HepG2 (cell line): ENCODE data around the gene NPAS2. TPM values are rescaled to one million over a fixed set of nuclear protein-coding genes. Genes with fewer than 3 reads are reported as not detected.

ENCODE experiments used
- CEBPG ChIP-seq: IDR thresholded peaks from 2 replicates; pipeline ENCODE4 v1.6.1; 2016
- ESRRA ChIP-seq: sonication (generic); formaldehyde crosslinking; IDR thresholded peaks from 2 replicates; pipeline ENCODE4 v1.5.1; 2020; ENCODE audit warnings: mild to moderate bottlenecking, low read depth, missing genetic modification reagents
- JDP2 ChIP-seq: sonication (generic); formaldehyde crosslinking; IDR thresholded peaks from 2 replicates; pipeline ENCODE4 v1.8.1; 2022; ENCODE audit warnings: missing genetic modification reagents, borderline replicate concordance
- KAT7 ChIP-seq: IDR thresholded peaks from 2 replicates; pipeline ENCODE4 v1.6.1; 2018; ENCODE audit warnings: borderline replicate concordance, missing compliant biosample characterization
- SALL1 ChIP-seq: sonication (generic); formaldehyde crosslinking; IDR thresholded peaks from 2 replicates; pipeline ENCODE4 v1.8.0; 2022; ENCODE audit warnings: mild to moderate bottlenecking, missing genetic modification reagents
- TEAD3 ChIP-seq: optimal IDR thresholded peaks from 2 replicates; pipeline ENCODE3; 2016; ENCODE audit warnings: borderline replicate concordance
- U2AF2 ChIP-seq: fragments of 200-400 bp; formaldehyde crosslinking; IDR thresholded peaks from 2 replicates; pipeline ENCODE4 v1.6.1; 2017; ENCODE audit warnings: low read depth, mild to moderate bottlenecking, low read length
- ZBTB38 ChIP-seq: sonication (generic); formaldehyde crosslinking; IDR thresholded peaks from 2 replicates; pipeline ENCODE4 v1.5.1; 2020; ENCODE audit warnings: mild to moderate bottlenecking, missing genetic modification reagents
- ZNF205 ChIP-seq: IDR thresholded peaks from 2 replicates; pipeline ENCODE4 v1.6.1; 2018; ENCODE audit warnings: missing biosample characterization, missing genetic modification reagents
- ZNF383 ChIP-seq: sonication (generic); formaldehyde crosslinking; IDR thresholded peaks from 2 replicates; pipeline ENCODE4 v1.4.0; 2020; ENCODE audit warnings: missing genetic modification reagents, mild to moderate bottlenecking, borderline replicate concordance
- ZNF570 ChIP-seq: sonication (generic); formaldehyde crosslinking; IDR thresholded peaks from 2 replicates; pipeline ENCODE4 v1.4.0; 2020; ENCODE audit warnings: mild to moderate bottlenecking, missing genetic modification reagents, borderline replicate concordance
- ZNF572 ChIP-seq: sonication (generic); formaldehyde crosslinking; IDR thresholded peaks from 2 replicates; pipeline ENCODE4 v1.5.1; 2020; ENCODE audit warnings: mild to moderate bottlenecking, missing genetic modification reagents
- ZNF577 ChIP-seq: sonication (generic); formaldehyde crosslinking; IDR thresholded peaks from 2 replicates; pipeline ENCODE4 v1.4.0; 2020; ENCODE audit warnings: mild to moderate bottlenecking, low read depth, missing genetic modification reagents, borderline replicate concordance
- ZNF816 ChIP-seq: sonication (generic); formaldehyde crosslinking; IDR thresholded peaks from 2 replicates; pipeline ENCODE4 v1.8.0; 2022; ENCODE audit warnings: missing genetic modification reagents, mild to moderate bottlenecking, borderline replicate concordance
- ZNF83 ChIP-seq: sonication (generic); formaldehyde crosslinking; IDR thresholded peaks from 2 replicates; pipeline ENCODE4 v1.4.0; 2020; ENCODE audit warnings: missing genetic modification reagents, mild to moderate bottlenecking, borderline replicate concordance
- ZSCAN21 ChIP-seq: sonication (generic); formaldehyde crosslinking; IDR thresholded peaks from 2 replicates; pipeline ENCODE4 v1.8.0; 2022; ENCODE audit warnings: mild to moderate bottlenecking, missing genetic modification reagents, moderate library complexity, borderline replicate concordance
- polyA plus RNA-seq, 8 experiments: library from polyadenylated mRNA; depleted of rRNA in 3 of 8; stranded (reverse) in 7 of 8; unstranded in 1 of 8; fragments of >200 nt; fragmentation: Illumina TruSeq in 4 of 8; extraction: Trizol in 4 of 8; gene quantifications; 2 replicates each; pipeline versions ENCODE4 v1.2.1 to v1.2.3, GENCODE V29; 2011 to 2016; ENCODE audit warnings: low read depth in 4 of 8, missing spikeins in 1 of 8, mixed read lengths in 1 of 8; ENCODE audit not compliant: insufficient read depth in 1 of 8
- total RNA-seq, 5 experiments: library from RNA; depleted of rRNA; stranded (reverse); fragments of >200 nt; fragmentation: Illumina TruSeq; extraction: Trizol; gene quantifications; 2 replicates each; pipeline ENCODE4 v1.2.3, GENCODE V29; 2016; ENCODE audit warnings: low read depth in 1 of 5
- TF ChIP-seq, protein P1 (sequence below): sonication (generic); formaldehyde crosslinking; IDR thresholded peaks from 2 replicates; pipeline ENCODE4 v1.4.0; 2020; ENCODE audit warnings: missing genetic modification reagents, borderline replicate concordance
- TF ChIP-seq, protein P2 (sequence below): sonication (generic); formaldehyde crosslinking; IDR thresholded peaks from 2 replicates; pipeline ENCODE4 v1.4.0; 2020; ENCODE audit warnings: mild to moderate bottlenecking, low read depth, missing genetic modification reagents
- TF ChIP-seq, protein P3 (sequence below): sonication (generic); formaldehyde crosslinking; IDR thresholded peaks from 2 replicates; pipeline ENCODE4 v1.5.1; 2020; ENCODE audit warnings: mild to moderate bottlenecking, missing genetic modification reagents, moderate library complexity
- TF ChIP-seq, protein P4 (sequence below): sonication (generic); formaldehyde crosslinking; IDR thresholded peaks from 2 replicates; pipeline ENCODE4 v1.4.0; 2020; ENCODE audit warnings: missing genetic modification reagents, borderline replicate concordance

Gene NPAS2
- total and polyA plus RNA-seq, 2 of the 13 experiments (the other 11 are each of a cell fraction or from before 2014, with no cell fraction given), result 14.8 to 37.5 TPM

DNA sequence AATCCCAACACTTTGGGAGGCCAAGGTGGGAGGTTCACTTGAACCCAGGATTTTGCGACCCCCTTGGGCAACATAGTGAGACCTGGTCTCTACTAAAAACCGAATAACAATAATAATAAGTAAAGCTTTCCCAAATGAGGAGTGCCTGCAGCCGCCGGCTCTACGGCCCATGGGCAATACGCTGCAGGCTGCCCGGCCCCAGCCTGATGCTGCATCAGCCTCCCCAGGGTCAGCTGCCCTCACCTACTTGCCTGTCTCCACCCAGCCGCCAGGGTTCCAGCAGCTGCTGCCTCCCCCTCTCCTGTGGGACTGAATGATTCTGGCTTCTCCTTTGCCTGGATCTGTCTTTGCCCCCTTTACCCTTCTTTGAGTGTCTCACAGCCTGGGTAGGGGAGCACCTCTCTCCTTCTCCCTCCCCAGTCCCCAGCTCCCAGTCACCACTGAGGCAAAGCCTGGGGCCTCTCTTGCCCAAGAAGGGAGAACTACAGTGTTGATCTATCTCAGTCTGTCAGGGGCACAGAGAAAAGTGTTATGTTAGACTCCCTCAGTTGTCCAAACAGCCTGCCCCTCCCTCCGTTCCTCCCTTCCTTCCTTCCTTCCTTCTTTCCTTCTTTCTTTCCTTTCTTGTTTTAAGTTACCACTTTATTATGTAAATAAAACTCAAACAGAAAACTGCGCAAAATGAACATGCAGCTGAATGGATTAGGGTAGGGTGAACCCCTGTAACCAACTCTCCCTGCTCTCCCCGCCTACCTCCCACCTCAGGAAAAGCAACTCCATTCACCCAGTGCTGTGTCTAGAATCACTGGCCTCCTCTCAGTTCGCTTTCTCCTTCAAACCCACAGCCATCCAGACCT, 38.2 kb upstream of the NPAS2 start (continued):
- TF ChIP-seq, protein P1, sequence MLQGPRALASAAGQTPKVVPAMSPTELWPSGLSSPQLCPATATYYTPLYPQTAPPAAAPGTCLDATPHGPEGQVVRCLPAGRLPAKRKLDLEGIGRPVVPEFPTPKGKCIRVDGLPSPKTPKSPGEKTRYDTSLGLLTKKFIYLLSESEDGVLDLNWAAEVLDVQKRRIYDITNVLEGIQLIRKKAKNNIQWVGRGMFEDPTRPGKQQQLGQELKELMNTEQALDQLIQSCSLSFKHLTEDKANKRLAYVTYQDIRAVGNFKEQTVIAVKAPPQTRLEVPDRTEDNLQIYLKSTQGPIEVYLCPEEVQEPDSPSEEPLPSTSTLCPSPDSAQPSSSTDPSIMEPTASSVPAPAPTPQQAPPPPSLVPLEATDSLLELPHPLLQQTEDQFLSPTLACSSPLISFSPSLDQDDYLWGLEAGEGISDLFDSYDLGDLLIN, result 0 out of 2 replicates have a peak, but pooled peaks have one; percentile 80
- no peak for TF ChIP-seq ESRRA
- TF ChIP-seq ZNF572 (CRISPR knock-in tag), result 0 out of 2 replicates have a peak, but pooled peaks have one; percentile 14
- no peak for TF ChIP-seq ZNF577 (CRISPR knock-in tag)
- 0 out of 2 replicates have a peak, but pooled peaks have one; percentile 30 for TF ChIP-seq KAT7
- no peak for TF ChIP-seq ZNF205
- 0 out of 2 replicates have a peak, but pooled peaks have one; percentile 53 for TF ChIP-seq ZNF83
- TF ChIP-seq ZBTB38, result peak; percentile 91
- TF ChIP-seq ZNF383 (CRISPR knock-in tag), result peak; percentile 45; the same call in 1 of the 2 replicates
- no peak for TF ChIP-seq JDP2 (CRISPR knock-in tag)
- TF ChIP-seq CEBPG, result no peak
- TF ChIP-seq, protein P2, sequence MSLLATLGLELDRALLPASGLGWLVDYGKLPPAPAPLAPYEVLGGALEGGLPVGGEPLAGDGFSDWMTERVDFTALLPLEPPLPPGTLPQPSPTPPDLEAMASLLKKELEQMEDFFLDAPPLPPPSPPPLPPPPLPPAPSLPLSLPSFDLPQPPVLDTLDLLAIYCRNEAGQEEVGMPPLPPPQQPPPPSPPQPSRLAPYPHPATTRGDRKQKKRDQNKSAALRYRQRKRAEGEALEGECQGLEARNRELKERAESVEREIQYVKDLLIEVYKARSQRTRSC (CRISPR knock-in tag), result 0 out of 2 replicates have a peak, but pooled peaks have one; percentile 58
- 0 out of 2 replicates have a peak, but pooled peaks have one; percentile 26 for TF ChIP-seq U2AF2
- peak; percentile 22; the same call in 1 of the 2 replicates for TF ChIP-seq ZSCAN21 (CRISPR knock-in tag)
- TF ChIP-seq, protein P3, sequence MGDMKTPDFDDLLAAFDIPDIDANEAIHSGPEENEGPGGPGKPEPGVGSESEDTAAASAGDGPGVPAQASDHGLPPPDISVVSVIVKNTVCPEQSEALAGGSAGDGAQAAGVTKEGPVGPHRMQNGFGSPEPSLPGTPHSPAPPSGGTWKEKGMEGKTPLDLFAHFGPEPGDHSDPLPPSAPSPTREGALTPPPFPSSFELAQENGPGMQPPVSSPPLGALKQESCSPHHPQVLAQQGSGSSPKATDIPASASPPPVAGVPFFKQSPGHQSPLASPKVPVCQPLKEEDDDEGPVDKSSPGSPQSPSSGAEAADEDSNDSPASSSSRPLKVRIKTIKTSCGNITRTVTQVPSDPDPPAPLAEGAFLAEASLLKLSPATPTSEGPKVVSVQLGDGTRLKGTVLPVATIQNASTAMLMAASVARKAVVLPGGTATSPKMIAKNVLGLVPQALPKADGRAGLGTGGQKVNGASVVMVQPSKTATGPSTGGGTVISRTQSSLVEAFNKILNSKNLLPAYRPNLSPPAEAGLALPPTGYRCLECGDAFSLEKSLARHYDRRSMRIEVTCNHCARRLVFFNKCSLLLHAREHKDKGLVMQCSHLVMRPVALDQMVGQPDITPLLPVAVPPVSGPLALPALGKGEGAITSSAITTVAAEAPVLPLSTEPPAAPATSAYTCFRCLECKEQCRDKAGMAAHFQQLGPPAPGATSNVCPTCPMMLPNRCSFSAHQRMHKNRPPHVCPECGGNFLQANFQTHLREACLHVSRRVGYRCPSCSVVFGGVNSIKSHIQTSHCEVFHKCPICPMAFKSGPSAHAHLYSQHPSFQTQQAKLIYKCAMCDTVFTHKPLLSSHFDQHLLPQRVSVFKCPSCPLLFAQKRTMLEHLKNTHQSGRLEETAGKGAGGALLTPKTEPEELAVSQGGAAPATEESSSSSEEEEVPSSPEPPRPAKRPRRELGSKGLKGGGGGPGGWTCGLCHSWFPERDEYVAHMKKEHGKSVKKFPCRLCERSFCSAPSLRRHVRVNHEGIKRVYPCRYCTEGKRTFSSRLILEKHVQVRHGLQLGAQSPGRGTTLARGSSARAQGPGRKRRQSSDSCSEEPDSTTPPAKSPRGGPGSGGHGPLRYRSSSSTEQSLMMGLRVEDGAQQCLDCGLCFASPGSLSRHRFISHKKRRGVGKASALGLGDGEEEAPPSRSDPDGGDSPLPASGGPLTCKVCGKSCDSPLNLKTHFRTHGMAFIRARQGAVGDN (CRISPR knock-in tag), result peak; percentile 44
- peak; percentile 6 for TF ChIP-seq TEAD3 (CRISPR knock-in tag)
- peak; percentile 40; the same call in 1 of the 2 replicates for TF ChIP-seq SALL1 (CRISPR knock-in tag)
- TF ChIP-seq ZNF570, result 0 out of 2 replicates have a peak, but pooled peaks have one; percentile 50
- no peak for TF ChIP-seq ZNF816 (CRISPR knock-in tag)
- TF ChIP-seq, protein P4, sequence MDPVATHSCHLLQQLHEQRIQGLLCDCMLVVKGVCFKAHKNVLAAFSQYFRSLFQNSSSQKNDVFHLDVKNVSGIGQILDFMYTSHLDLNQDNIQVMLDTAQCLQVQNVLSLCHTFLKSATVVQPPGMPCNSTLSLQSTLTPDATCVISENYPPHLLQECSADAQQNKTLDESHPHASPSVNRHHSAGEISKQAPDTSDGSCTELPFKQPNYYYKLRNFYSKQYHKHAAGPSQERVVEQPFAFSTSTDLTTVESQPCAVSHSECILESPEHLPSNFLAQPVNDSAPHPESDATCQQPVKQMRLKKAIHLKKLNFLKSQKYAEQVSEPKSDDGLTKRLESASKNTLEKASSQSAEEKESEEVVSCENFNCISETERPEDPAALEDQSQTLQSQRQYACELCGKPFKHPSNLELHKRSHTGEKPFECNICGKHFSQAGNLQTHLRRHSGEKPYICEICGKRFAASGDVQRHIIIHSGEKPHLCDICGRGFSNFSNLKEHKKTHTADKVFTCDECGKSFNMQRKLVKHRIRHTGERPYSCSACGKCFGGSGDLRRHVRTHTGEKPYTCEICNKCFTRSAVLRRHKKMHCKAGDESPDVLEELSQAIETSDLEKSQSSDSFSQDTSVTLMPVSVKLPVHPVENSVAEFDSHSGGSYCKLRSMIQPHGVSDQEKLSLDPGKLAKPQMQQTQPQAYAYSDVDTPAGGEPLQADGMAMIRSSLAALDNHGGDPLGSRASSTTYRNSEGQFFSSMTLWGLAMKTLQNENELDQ (CRISPR knock-in tag), result no peak
